Skeletal muscle tissue (tissue), 4 donors: ENCODE data around the gene DNAI7. TPM values are rescaled to one million over a fixed set of nuclear protein-coding genes. Genes with fewer than 3 reads are reported as not detected.
A peak's percentile ranks its signal among the peaks of the same experiment; 100 is the strongest.

ENCODE experiments used
- H3K27ac ChIP-seq: one replicate; pipeline ENCODE4 v1.7.0; 2013; ENCODE audit warnings: mild to moderate bottlenecking, low read depth, low read length, inconsistent platforms
- H3K27me3 ChIP-seq, 3 donors: one replicate each; pipeline ENCODE4 v1.7.0; 2013; ENCODE audit warnings: low read length in 3 of 3; ENCODE audit not compliant: control insufficient read depth in 3 of 3, insufficient read depth in 3 of 3
- H3K36me3 ChIP-seq, 3 donors: one replicate each; pipeline ENCODE4 v1.7.0; 2013; ENCODE audit warnings: low read length in 3 of 3; ENCODE audit not compliant: control insufficient read depth in 3 of 3, insufficient read depth in 3 of 3
- H3K4me1 ChIP-seq, 3 donors: one replicate each; pipeline ENCODE4 v1.7.0; 2013; ENCODE audit warnings: low read length in 3 of 3, mild to moderate bottlenecking in 3 of 3; ENCODE audit not compliant: control insufficient read depth in 3 of 3, insufficient read depth in 3 of 3
- H3K4me3 ChIP-seq, 3 donors: one replicate each; pipeline ENCODE4 v1.7.0; 2013; ENCODE audit warnings: low read length in 3 of 3
- H3K9ac ChIP-seq, 3 donors: one replicate each; pipeline ENCODE4 v1.7.0; 2013; ENCODE audit warnings: low read length in 3 of 3, mild to moderate bottlenecking in 3 of 3, moderate library complexity in 2 of 3, low read depth in 1 of 3
- H3K9me3 ChIP-seq, 3 donors: one replicate each; pipeline ENCODE4 v1.7.0; 2013; ENCODE audit warnings: low read length in 3 of 3; ENCODE audit not compliant: control insufficient read depth in 3 of 3
- total RNA-seq: library from RNA; depleted of rRNA; stranded (reverse); fragments of >200 nt; gene quantifications from one replicate; pipeline ENCODE4 v1.2.3, GENCODE V29; 2014
- donor health status: Osteomylitis.

The DNAI7 gene, protein sequence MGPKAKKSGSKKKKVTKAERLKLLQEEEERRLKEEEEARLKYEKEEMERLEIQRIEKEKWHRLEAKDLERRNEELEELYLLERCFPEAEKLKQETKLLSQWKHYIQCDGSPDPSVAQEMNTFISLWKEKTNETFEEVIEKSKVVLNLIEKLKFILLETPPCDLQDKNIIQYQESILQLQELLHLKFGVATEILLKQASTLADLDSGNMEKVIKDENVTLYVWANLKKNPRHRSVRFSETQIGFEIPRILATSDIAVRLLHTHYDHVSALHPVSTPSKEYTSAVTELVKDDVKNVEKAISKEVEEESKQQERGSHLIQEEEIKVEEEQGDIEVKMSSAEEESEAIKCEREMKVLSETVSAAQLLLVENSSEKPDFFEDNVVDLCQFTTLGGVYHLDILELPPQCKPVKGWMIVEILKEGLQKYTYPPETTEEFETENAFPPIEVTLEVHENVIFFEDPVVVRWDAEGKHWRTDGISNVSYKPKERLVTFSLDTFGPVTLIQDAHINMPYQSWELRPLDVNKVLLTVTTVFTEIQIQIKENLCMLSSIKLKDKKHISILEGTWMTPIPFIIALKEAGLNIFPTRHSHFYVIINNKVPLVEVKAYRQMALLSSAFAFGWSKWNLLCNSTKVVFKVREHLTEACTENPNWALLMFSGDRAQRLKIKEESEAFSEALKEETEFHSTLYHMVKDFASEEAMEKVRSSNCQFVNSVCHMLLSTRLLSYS
- 1.6 TPM for total RNA-seq

DNA sequence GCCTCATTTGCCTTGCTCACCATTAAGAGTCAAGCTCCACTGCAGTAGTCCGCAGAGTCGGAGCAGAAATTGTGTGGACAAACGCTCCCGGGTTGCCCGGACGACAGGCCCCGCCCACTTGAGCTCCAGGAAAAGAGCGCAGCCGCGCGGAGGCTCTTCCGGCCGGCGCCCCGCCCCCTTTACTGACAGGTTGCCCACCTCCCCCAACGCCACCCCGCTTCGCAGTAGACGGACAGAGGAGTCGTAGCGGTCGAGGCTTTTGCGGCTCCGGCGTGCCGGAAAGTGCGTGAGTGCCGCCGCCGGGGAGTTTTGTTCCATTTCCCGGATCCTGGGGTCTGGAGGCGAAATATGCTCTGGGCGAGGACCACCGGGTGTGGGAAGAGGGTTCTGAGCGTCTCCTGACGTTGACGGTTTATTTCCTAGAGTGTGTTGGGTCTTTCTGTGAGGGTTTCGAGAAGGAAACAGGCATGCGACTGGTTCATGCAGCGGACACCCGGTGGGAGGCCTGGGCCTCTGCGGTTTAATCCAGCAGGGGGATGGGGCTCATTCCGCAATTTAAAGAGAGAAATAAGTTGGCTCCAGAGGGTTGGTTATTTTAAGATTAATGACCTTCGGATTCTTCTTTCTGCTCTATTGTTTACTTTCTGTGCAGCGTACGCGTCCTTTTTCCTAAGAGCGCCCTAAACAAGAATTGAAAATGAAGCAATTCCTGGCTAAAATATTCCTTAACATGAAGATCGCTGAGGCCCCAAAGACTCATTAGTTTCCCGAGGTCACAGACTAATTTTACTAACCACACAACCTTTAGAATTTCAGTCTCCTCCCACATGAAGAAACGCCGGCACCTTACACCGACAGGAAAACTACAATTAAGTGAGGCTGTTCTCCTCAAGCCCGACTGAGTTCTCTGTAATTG lies at the start of gene DNAI7, which contains the start of gene ETFRF1:
TSS of gene DNAI7 (minus strand) at position 105 of the 916 bp plus-strand sequence. CDS start at position 23, 82 bp downstream.
TSS of gene ETFRF1 (plus strand) at position 182 of the 916 bp plus-strand sequence. CDS start 8,720 bp downstream, outside the sequence.
- Histone ChIP-seq H3K9ac (peak within 1 kb of the TSS; percentile 99), H3K4me3 (peak within 1 kb of the TSS; percentile 90 to 95 (median 90)), H3K36me3 (no peaks in the 10 kb centered on the region), H3K9me3 (no peaks in the 10 kb centered on the region), H3K4me1 (peaks cover 5 to 24% (median 11%) of the 10 kb centered on the region in 3 donors), H3K27ac (peak within 1 kb of the TSS; percentile 95), H3K27me3 (no peaks in the 10 kb centered on the region)

DNA sequence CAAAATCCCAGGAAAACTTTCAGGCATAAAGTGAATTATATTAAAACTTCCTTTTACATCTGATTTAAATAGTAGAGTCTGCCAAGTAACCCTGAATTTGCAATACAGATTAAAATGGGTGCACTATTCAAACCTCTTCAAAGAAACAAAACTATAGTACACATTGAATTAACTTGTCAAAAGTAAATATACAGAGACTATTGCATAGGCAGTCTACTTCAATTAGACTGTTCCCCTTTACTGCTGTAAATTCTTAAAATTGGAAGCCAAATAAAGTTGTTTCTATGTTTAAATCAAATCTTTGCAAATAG lies 48.7 kb upstream of the DNAI7 start:
- Histone ChIP-seq H3K27ac (no peak overlapping the region), H3K4me3 (no peak overlapping the region), H3K9ac (no peak overlapping the region), H3K27me3 (no peaks in the 10 kb centered on the region), H3K9me3 (no peaks in the 10 kb centered on the region), H3K36me3 (peaks cover 0 to 5% (median 0%) of the 10 kb centered on the region in 3 donors), H3K4me1 (no peaks in the 10 kb centered on the region)

DNA sequence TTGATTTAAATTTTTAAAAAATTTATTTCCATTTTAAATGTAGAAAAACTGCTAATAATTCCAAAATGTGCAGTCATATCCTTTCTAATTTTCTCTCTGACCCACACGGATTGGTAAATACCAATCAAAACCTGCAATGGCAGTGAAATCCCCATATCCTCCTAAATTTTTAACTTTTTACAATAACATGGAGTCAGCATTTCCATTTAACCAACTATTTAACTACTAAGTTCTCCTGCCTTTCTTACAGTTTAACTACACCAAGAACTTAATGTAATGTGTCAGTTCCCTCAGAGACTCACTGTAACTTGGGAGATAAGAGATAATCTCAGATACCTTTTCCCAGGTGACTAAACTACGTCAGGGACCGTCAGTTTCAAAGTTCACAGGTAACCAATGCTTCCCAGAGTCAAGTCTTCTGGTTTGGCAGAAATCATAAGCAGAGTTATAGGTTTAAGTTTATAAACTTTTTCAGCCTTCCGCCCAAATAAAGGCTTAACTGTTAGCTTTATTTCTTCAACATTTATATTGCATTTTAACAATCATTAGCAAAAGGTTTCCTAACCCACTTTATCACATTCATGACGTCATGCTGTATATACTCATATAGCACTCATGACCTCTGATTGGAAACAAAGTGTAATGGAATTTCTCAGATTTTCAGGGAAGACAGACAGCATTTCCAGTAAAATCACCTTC lies 48.2 kb upstream of the DNAI7 start:
- no peak overlapping the region for H3K9ac ChIP-seq
- no peaks in the 10 kb centered on the region for H3K4me1 ChIP-seq
- no peak overlapping the region for H3K27ac ChIP-seq
- H3K27me3 ChIP-seq, result no peaks in the 10 kb centered on the region
- peaks cover 0 to 5% (median 0%) of the 10 kb centered on the region in 3 donors for H3K36me3 ChIP-seq
- no peaks in the 10 kb centered on the region for H3K9me3 ChIP-seq
- H3K4me3 ChIP-seq, result no peak overlapping the region

GRCh38 chr12:25241167-25242020 lies 46.4 kb upstream of the DNAI7 start:
- H3K9ac ChIP-seq, result no peak overlapping the region

GRCh38 chr12:25236626-25237025 lies 41.7 kb upstream of the DNAI7 start:
- Histone ChIP-seq H3K27ac (no peak overlapping the region), H3K9ac (no peak overlapping the region), H3K36me3 (peaks cover 0 to 3% (median 0%) of the 10 kb centered on the region in 3 donors), H3K4me3 (no peak overlapping the region), H3K27me3 (no peaks in the 10 kb centered on the region), H3K9me3 (no peaks in the 10 kb centered on the region), H3K4me1 (peaks cover 0 to 3% (median 0%) of the 10 kb centered on the region in 3 donors)

More at GRCh38 chr12:25241167-25242020, 46.4 kb upstream of the DNAI7 start:
- Histone ChIP-seq H3K4me3 (no peak overlapping the region), H3K27ac (no peak overlapping the region), H3K27me3 (no peaks in the 10 kb centered on the region), H3K9me3 (no peaks in the 10 kb centered on the region), H3K4me1 (no peaks in the 10 kb centered on the region), H3K36me3 (peaks cover 0 to 5% (median 0%) of the 10 kb centered on the region in 3 donors)

- Histone ChIP-seq H3K4me3 (no peak overlapping the region), H3K4me1 (peaks cover 0 to 3% (median 0%) of the 10 kb centered on the region in 3 donors), H3K27ac (no peak overlapping the region), H3K9ac (no peak overlapping the region), H3K27me3 (no peaks in the 10 kb centered on the region), H3K36me3 (peaks cover 0 to 3% (median 0%) of the 10 kb centered on the region in 3 donors), H3K9me3 (no peaks in the 10 kb centered on the region)
Observed at GRCh38 chr12:25236190-25236589, 41.2 kb upstream of the DNAI7 start.

- peaks cover 0 to 5% (median 4%) of the 10 kb centered on the region in 3 donors for H3K36me3 ChIP-seq
- H3K9ac ChIP-seq, result no peak overlapping the region
- H3K9me3 ChIP-seq, result no peaks in the 10 kb centered on the region
- H3K27me3 ChIP-seq, result no peaks in the 10 kb centered on the region
- no peak overlapping the region for H3K27ac ChIP-seq
- H3K4me3 ChIP-seq, result no peak overlapping the region
- no peaks in the 10 kb centered on the region for H3K4me1 ChIP-seq
Observed at GRCh38 chr12:25213338-25213737, 18.4 kb upstream of the DNAI7 start.

DNA sequence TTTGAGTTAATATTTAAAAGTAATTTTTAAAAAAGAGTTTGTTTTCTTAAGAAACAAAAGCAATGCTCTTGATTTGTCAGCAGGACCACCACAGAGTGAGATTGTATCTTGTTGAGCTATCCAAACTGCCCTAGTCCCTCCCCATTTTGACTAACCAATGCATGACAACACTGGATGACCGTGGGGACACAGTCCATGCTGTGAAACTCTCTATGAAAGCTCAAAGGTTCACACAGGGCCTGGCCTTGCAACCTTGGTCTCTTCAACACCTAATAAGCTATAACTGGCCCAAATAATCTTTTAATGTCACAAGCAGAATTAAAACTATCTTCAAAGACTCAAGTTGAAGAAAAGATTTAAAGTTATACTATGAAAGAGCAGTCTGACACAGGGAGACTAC lies 13.6 kb upstream of the DNAI7 start:
- Histone ChIP-seq H3K27ac (no peak overlapping the region), H3K9me3 (no peaks in the 10 kb centered on the region), H3K4me3 (no peak overlapping the region), H3K9ac (no peak overlapping the region), H3K4me1 (no peaks in the 10 kb centered on the region), H3K36me3 (peaks cover 6 to 17% (median 13%) of the 10 kb centered on the region in 3 donors), H3K27me3 (no peaks in the 10 kb centered on the region)
